H9 (cell line): ENCODE measurements around the gene SUMF1. TPM values are rescaled to one million over a fixed set of nuclear protein-coding genes. Genes with fewer than 3 reads are reported as not detected.

Source experiments
- DNase-seq: peaks from one replicate; pipeline ENCODE4 v3.0.0-alpha.2; 2017
- H2AFZ ChIP-seq: one replicate; pipeline ENCODE4 v1.6.1; 2013; ENCODE audit warnings: mild to moderate bottlenecking, low read length, control low read depth, moderate library complexity
- H2AK5ac ChIP-seq: 2 replicates; pipeline ENCODE4 v1.6.1; 2013; ENCODE audit warnings: low read length, control low read depth, mixed read lengths; ENCODE audit not compliant: insufficient read length
- H2BK120ac ChIP-seq: one replicate; pipeline ENCODE4 v1.6.1; 2013; ENCODE audit warnings: low read depth, mild to moderate bottlenecking, low read length, control low read depth, inconsistent platforms; ENCODE audit not compliant: poor library complexity, severe bottlenecking
- H2BK12ac ChIP-seq: 2 replicates; pipeline ENCODE4 v1.6.1; 2013; ENCODE audit warnings: low read length, control low read depth, mixed read lengths, low read depth; ENCODE audit not compliant: insufficient read length
- H2BK15ac ChIP-seq: 2 replicates; pipeline ENCODE4 v1.6.1; 2013; ENCODE audit warnings: low read depth, low read length, control low read depth
- H2BK20ac ChIP-seq: one replicate; pipeline ENCODE4 v1.6.1; 2013; ENCODE audit warnings: low read depth, mild to moderate bottlenecking, low read length, control low read depth, inconsistent platforms; ENCODE audit not compliant: poor library complexity, severe bottlenecking
- H2BK5ac ChIP-seq: 2 replicates; pipeline ENCODE4 v1.6.1; 2013; ENCODE audit warnings: low read length, control low read depth, mixed read lengths; ENCODE audit not compliant: insufficient read length
- H3K14ac ChIP-seq: 2 replicates; pipeline ENCODE4 v1.6.1; 2013; ENCODE audit warnings: low read length, control low read depth; ENCODE audit not compliant: insufficient read depth
- H3K18ac ChIP-seq: 2 replicates; pipeline ENCODE4 v1.6.1; 2013; ENCODE audit warnings: low read depth, mild to moderate bottlenecking, mixed read lengths, low read length, control low read depth; ENCODE audit not compliant: insufficient read length
- H3K23ac ChIP-seq: 2 replicates; pipeline ENCODE4 v1.6.1; 2013; ENCODE audit warnings: low read length, control low read depth, mixed read lengths, low read depth; ENCODE audit not compliant: insufficient read length
- H3K23me2 ChIP-seq: 2 replicates; pipeline ENCODE4 v1.6.1; 2013; ENCODE audit warnings: low read depth, mild to moderate bottlenecking, mixed read lengths, low read length, control low read depth; ENCODE audit not compliant: insufficient read length, poor library complexity, severe bottlenecking
- H3K27ac ChIP-seq: 2 replicates; pipeline ENCODE4 v1.5.1; 2013; ENCODE audit warnings: low read length, control low read depth, mixed read lengths, low read depth; ENCODE audit not compliant: insufficient read length
- H3K27me3 ChIP-seq: 2 replicates; pipeline ENCODE4 v1.6.1; 2013; ENCODE audit warnings: low read length, control low read depth, inconsistent platforms; ENCODE audit not compliant: insufficient read depth
- H3K4ac ChIP-seq: 2 replicates; pipeline ENCODE4 v1.6.1; 2013; ENCODE audit warnings: low read depth, mild to moderate bottlenecking, control low read depth, inconsistent platforms, low read length, moderate library complexity
- H3K4me1 ChIP-seq: 2 replicates; pipeline ENCODE4 v1.6.1; 2013; ENCODE audit warnings: low read length, control low read depth, inconsistent platforms; ENCODE audit not compliant: insufficient read depth
- H3K4me2 ChIP-seq: 2 replicates; pipeline ENCODE4 v1.6.1; 2013; ENCODE audit warnings: low read length, control low read depth, mixed read lengths; ENCODE audit not compliant: insufficient read length, insufficient read depth
- H3K56ac ChIP-seq: 2 replicates; pipeline ENCODE4 v1.6.1; 2013; ENCODE audit warnings: low read depth, mild to moderate bottlenecking, mixed read lengths, low read length, control low read depth; ENCODE audit not compliant: insufficient read length
- H3K79me1 ChIP-seq: 2 replicates; pipeline ENCODE4 v1.6.1; 2013; ENCODE audit warnings: low read depth, mild to moderate bottlenecking, moderate library complexity, low read length, control low read depth, inconsistent platforms; ENCODE audit not compliant: insufficient read depth, poor library complexity, severe bottlenecking
- H3K79me2 ChIP-seq: 2 replicates; pipeline ENCODE4 v1.6.1; 2013; ENCODE audit warnings: low read length, control low read depth, inconsistent platforms; ENCODE audit not compliant: insufficient read depth
- H3K9ac ChIP-seq: 2 replicates; pipeline ENCODE4 v1.6.1; 2013; ENCODE audit warnings: low read length, control low read depth, mixed read lengths; ENCODE audit not compliant: insufficient read length; ENCODE audit errors: extremely low read depth
- H3K9me3 ChIP-seq: one replicate; pipeline ENCODE4 v1.6.1; 2013; ENCODE audit warnings: low read depth, low read length, inconsistent platforms; ENCODE audit not compliant: control insufficient read depth
- H3T11ph ChIP-seq: one replicate; pipeline ENCODE4 v1.6.1; 2013; ENCODE audit warnings: mild to moderate bottlenecking, low read length, control low read depth, inconsistent platforms
- H4K20me1 ChIP-seq: one replicate; pipeline ENCODE4 v1.6.1; 2013; ENCODE audit not compliant: control insufficient read depth, insufficient read length, insufficient read depth
- H4K5ac ChIP-seq: 2 replicates; pipeline ENCODE4 v1.6.1; 2013; ENCODE audit warnings: low read depth, mild to moderate bottlenecking, mixed read lengths, low read length, control low read depth; ENCODE audit not compliant: insufficient read length
- H4K8ac ChIP-seq: replicated peaks from 2 replicates; pipeline ENCODE4 v1.6.1; 2013; ENCODE audit warnings: low read length, control low read depth, mixed read lengths, low read depth; ENCODE audit not compliant: insufficient read length
- H4K91ac ChIP-seq: 2 replicates; pipeline ENCODE4 v1.6.1; 2013; ENCODE audit warnings: low read depth, mild to moderate bottlenecking, moderate library complexity, mixed read lengths, low read length, control low read depth; ENCODE audit not compliant: insufficient read length
- H3K27ac Mint-ChIP-seq, 3 experiments: 2 replicates in 2 of 3; 3 replicates in 1 of 3; pipeline ENCODE4 v1.8.0; 2020 to 2021; ENCODE audit warnings: mixed read lengths in 3 of 3, mild to moderate bottlenecking in 1 of 3, moderate library complexity in 1 of 3
- H3K27me3 Mint-ChIP-seq: 2 replicates; pipeline ENCODE4 v1.8.0; 2021; ENCODE audit warnings: low read depth, mild to moderate bottlenecking, moderate library complexity, mixed read lengths
- H3K36me3 Mint-ChIP-seq, 3 experiments: 2 replicates in 2 of 3; 3 replicates in 1 of 3; pipeline ENCODE4 v1.8.0; 2020 to 2021; ENCODE audit warnings: low read depth in 3 of 3, mixed read lengths in 3 of 3; ENCODE audit not compliant: insufficient read depth in 1 of 3
- H3K4me1 Mint-ChIP-seq, 2 experiments: 2 replicates each; pipeline ENCODE4 v1.8.0; 2020; ENCODE audit warnings: mixed read lengths in 2 of 2
- H3K4me3 Mint-ChIP-seq, 2 experiments: 2 replicates in 1 of 2; 3 replicates in 1 of 2; pipeline ENCODE4 v1.8.0; 2020 to 2021; ENCODE audit warnings: mild to moderate bottlenecking in 2 of 2, mixed read lengths in 2 of 2, moderate library complexity in 1 of 2
- H3K9me3 Mint-ChIP-seq, 2 experiments: 2 replicates in 1 of 2; 3 replicates in 1 of 2; pipeline ENCODE4 v1.8.0; 2020; ENCODE audit warnings: mild to moderate bottlenecking in 2 of 2, mixed read lengths in 2 of 2, moderate library complexity in 1 of 2
- WGBS: extraction: QIAGEN DNeasy Blood & Tissue Kit; methylation state at CpG from one replicate; pipeline ENCODE4 v1.1.7; 2013; ENCODE audit warnings: missing lambda C conversion rate, low lambda C conversion rate, mixed read lengths; ENCODE audit not compliant: insufficient read length; ENCODE audit errors: extremely low coverage; 5-methylcytosine and 5-hydroxymethylcytosine counted together
- total RNA-seq: library from RNA; stranded (reverse); gene quantifications from 2 replicates; pipeline ENCODE4 v1.2.1, GENCODE V29; 2021
- TF ChIP-seq, protein P1 (sequence below): fragments of 200-600 bp; sonication (generic); conservative IDR thresholded peaks from 3 replicates; pipeline ENCODE4 v1.8.0; 2021; ENCODE audit warnings: antibody characterized with exemption, mild to moderate bottlenecking

The SUMF1 gene
- total RNA-seq, 1 experiment from 2014 or later = 9.5 TPM

GRCh38 chr3:4478261-4478660 lies 11.2 kb upstream of the SUMF1 start:
- H4K8ac ChIP-seq = no peak overlapping the region
- no peaks in the 10 kb centered on the region for H3K79me2 ChIP-seq
- H2BK5ac ChIP-seq = no peak overlapping the region
- no peak overlapping the region for H3K56ac ChIP-seq
- no peaks in the 10 kb centered on the region for H3K36me3 Mint-ChIP-seq
- peaks cover 3 to 4% of the 10 kb centered on the region in 2 experiments for H3K4me1 Mint-ChIP-seq
- H3K14ac ChIP-seq = no peak overlapping the region
- no peak overlapping the region for H3K27ac ChIP-seq
- H3K4me1 ChIP-seq = peaks cover 3% of the 10 kb centered on the region; the same call in 1 of the 2 replicates
- H3K18ac ChIP-seq = no peak overlapping the region
- no peak overlapping the region for H2BK20ac ChIP-seq
- WGBS = no CpG with 5 or more reads among the region's 3 CpGs
- H3K27me3 Mint-ChIP-seq = peaks cover 7% of the 10 kb centered on the region
- H3K9me3 Mint-ChIP-seq = no peaks in the 10 kb centered on the region
- H3K9ac ChIP-seq = no peak overlapping the region
- no peak overlapping the region for H3K27ac Mint-ChIP-seq
- no peak overlapping the region for H3K4me2 ChIP-seq
- no peak overlapping the region for H3K4me3 Mint-ChIP-seq
- no peak overlapping the region for H2AFZ ChIP-seq
- no peaks in the 10 kb centered on the region for H3K23me2 ChIP-seq
- no peak for DNase-seq
- no peak overlapping the region for H4K5ac ChIP-seq
- H3K4ac ChIP-seq = no peak overlapping the region
- H2BK15ac ChIP-seq = no peak overlapping the region
- no peak overlapping the region for H3T11ph ChIP-seq
- no peaks in the 10 kb centered on the region for H3K79me1 ChIP-seq
- H2AK5ac ChIP-seq = no peak overlapping the region
- H4K20me1 ChIP-seq = no peaks in the 10 kb centered on the region
- no peak overlapping the region for H4K91ac ChIP-seq
- no peak overlapping the region for H2BK120ac ChIP-seq
- no peak overlapping the region for H3K23ac ChIP-seq
- no peaks in the 10 kb centered on the region for H3K9me3 ChIP-seq
- H2BK12ac ChIP-seq = no peak overlapping the region
- TF ChIP-seq, protein P1, sequence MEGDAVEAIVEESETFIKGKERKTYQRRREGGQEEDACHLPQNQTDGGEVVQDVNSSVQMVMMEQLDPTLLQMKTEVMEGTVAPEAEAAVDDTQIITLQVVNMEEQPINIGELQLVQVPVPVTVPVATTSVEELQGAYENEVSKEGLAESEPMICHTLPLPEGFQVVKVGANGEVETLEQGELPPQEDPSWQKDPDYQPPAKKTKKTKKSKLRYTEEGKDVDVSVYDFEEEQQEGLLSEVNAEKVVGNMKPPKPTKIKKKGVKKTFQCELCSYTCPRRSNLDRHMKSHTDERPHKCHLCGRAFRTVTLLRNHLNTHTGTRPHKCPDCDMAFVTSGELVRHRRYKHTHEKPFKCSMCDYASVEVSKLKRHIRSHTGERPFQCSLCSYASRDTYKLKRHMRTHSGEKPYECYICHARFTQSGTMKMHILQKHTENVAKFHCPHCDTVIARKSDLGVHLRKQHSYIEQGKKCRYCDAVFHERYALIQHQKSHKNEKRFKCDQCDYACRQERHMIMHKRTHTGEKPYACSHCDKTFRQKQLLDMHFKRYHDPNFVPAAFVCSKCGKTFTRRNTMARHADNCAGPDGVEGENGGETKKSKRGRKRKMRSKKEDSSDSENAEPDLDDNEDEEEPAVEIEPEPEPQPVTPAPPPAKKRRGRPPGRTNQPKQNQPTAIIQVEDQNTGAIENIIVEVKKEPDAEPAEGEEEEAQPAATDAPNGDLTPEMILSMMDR = no peak
- H3K27me3 ChIP-seq = no peaks in the 10 kb centered on the region
